GF-D8 (cell line): ENCODE measurements around the gene GALM.
"Not testable (repeated sequence)": the region's sequence is repeated elsewhere in the genome, so short reads cannot be mapped to it uniquely, and the experiment has no call there.

Experiments
- DNase-seq: peaks from one replicate; lab custom pipeline; 2025; lab: John Stamatoyannopoulos, UW

GALM gene

GRCh38 chr2:38665854-38666555, at the start of gene GALM:
TSS of gene GALM (plus strand) at chr2:38666114. CDS start at chr2:38666162, 48 bp downstream.
- DNase-seq, result peak; percentile 73

GRCh38 chr2:38617301-38617700, 48.6 kb upstream of the GALM start:
- DNase-seq, result no peak

- peak; percentile 73 for DNase-seq
Measured at GRCh38 chr2:38619458-38620164, 46.3 kb upstream of the GALM start.

DNA sequence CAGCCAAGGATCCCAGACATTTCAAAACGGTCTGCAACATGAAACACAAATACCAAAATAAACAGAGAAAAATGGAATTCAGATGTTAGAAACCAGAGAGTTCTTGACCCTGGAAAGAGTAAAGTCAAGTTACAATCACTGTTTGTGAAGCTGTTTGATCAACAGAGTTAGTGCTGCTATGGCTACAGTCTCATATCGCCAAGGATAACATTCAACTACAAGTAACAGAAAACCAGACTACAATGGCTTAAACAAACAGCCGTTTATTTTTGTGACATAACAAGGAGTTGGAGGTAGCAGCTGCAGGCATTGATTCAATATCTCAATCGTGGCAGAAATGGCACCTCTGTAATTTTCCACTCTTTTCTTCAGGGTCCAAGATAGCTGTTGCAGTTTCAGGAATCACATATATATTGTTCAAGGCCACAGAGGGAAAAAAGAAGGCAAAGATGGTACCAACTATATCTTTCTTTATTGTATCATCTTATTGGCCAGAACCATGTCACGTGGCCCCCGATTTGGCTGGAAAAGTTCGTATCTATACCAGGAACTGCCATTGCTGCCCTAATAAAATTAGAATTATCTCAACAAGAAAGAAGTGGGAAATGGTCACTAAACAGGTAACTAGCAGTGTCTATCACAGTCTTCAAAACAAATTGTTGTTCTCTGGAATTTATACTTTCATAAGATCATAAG, 45.5 kb upstream of the GALM start:
- no peak for DNase-seq

- DNase-seq, result no peak
Measured at GRCh38 chr2:38621018-38621417, 44.9 kb upstream of the GALM start.

DNA sequence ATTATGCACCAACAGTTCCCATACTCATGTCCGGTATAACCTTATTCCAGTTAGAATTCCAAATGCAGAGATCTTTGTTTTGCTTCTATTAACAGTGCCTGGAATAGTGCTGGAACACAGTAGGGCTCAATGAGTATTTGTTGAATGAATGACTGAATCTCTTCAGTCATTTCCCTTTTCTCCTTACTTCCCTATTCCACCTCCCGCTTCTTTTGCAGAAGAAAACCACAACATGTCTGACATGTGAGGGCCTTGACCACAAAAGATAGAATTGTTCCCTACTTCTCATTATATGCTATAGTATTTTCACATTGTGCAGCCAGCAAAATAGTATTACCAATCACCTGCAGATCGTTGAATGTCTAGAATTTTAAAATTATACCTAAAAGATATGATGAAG, 43.7 kb upstream of the GALM start:
- DNase-seq, result peak; percentile 88

GRCh38 chr2:38626326-38627035, 39.4 kb upstream of the GALM start:
- peak; percentile 72 for DNase-seq

- DNase-seq, result no peak
Measured at GRCh38 chr2:38627391-38627790, 38.5 kb upstream of the GALM start.

- DNase-seq, result no peak
Measured at GRCh38 chr2:38629684-38630083, 36.2 kb upstream of the GALM start.

- no peak for DNase-seq
Measured at GRCh38 chr2:38631976-38632375, 33.9 kb upstream of the GALM start.

DNA sequence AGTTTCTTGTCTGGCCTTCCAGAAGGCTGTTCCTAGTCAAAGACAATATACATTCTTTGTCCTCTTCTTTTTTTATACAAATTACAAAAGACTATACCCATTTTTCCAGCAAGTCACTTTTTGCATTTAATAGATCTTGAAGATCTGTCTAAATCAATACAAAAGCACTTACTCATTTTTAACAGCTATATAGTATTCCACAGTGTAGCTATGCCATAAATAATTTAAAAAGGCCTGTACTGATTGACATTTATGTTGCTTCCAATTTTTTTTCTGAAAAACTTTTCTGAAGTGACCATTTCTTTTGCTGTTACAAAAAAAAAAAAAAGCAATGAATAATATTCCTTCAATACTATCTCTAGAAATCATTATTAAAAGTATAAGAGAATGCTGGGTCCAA, 32.9 kb upstream of the GALM start:
- no peak for DNase-seq

- no peak for DNase-seq
Measured at GRCh38 chr2:38633895-38634294, 32.0 kb upstream of the GALM start.

DNA sequence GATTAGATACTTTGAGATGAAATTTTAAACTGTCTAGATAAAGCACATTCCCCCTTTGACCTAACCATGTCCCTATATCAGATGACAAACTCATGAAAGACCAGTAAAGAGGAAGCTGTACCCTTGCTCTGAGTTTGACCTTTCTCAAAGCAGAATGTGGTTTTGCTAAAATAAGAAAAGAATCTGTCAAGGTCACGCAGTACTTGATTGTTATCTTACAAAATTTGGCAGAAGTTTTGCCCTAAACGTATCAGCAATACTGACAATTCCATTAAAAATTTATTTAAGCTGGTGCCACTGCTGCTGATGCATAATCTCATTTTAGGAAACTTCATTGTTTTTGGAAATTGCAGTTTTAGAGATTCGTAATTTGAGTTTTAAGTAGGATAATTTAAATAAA, 31.2 kb upstream of the GALM start:
- DNase-seq, result peak; percentile 91

- no peak for DNase-seq
Measured at GRCh38 chr2:38635139-38635538, 30.8 kb upstream of the GALM start.

DNA sequence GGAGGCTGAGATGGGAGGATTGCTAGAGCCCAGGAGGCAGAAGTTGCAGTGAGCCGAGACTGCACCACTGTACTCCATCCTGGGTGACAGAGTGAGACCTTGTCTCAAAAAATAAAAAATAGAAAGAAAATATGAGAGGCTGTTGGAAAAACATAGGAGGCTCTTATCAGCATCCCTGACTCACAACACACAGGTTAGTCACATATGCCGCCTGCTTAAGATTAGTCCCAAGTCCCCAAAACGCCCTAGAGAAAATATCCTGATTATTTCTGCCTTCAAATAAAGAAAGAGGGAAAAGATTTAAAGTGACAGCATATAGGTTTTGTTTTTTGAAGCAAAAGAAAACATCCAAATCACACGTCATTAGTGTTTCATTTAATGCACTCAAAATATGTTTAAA, 29.8 kb upstream of the GALM start:
- no peak for DNase-seq

- DNase-seq, result not testable (repeated sequence)
Measured at GRCh38 chr2:38642373-38643017, 23.4 kb upstream of the GALM start.

GRCh38 chr2:38643021-38643671, 22.8 kb upstream of the GALM start:
- no peak for DNase-seq

GRCh38 chr2:38643683-38644511, 22.0 kb upstream of the GALM start:
- peak; percentile 99 for DNase-seq

DNA sequence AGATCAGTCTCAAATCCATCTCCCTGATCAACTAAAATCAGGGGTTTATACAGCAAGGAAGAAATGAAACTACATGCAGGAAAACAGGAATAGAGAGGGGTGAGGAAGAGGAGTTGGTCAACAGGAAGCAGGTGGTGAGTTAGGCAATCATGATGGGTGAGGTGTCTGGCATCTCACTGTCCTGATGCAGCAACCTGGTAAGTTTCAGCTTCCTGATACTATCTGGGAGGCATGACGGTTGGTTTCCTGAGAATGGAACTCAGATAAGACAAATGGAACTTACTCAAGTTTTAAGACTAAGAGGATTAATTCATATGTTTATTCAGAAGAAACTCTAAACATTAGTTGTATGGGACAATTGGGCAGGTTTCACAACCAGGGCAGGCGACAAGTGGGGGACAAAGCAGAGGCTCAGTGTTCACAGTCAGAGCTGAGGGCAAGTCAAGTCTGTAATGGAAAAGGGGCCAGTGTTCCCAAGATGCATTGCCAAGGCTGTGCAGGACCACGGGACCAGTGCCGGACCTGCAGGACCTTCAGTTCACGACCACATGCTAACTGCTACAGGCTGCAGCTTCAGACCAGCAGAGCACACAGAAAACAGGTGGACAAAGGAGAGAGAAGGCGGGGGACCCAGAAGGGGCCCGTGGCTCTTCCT, 17.7 kb upstream of the GALM start:
- peak; percentile 95 for DNase-seq

DNA sequence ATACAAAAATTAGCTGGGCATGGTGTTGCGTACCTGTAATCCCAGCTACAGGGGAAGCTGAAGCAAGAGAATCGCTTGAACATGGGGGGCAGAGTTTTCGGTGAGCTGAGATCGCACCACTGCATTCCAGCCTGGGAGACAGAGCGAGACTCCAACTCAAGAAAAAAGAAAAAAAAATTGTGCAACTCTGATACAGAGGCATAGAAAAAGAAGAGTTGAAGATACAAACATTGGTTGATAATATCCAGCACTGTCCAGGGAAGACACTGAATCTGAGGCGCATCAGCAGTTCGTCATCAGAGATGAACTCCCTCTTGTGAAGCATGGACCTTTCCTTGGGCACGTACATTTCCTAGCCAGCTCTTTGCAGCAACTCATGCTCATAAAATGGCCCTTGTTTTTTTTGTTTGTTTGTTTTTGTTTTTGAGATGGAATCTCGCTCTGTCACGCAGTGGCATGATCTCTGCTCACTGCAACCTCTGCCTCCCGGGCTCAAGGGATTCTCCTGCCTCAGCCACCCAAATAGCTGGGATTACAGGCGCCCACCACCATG, 16.7 kb upstream of the GALM start:
- DNase-seq, result no peak
